ENCODE results near the gene MCOLN1. TPM values are rescaled to one million over a fixed set of nuclear protein-coding genes. Genes with fewer than 3 reads are reported as not detected.

The MCOLN1 gene
- total and polyA plus RNA-seq, 8 donors = 6.9 to 35.4 (median 10.3) TPM

- no peak for TF ChIP-seq CTCF (IDR thresholded peaks at IDR 0.05)
- no peaks in the 10 kb centered on the region for H3K4me1 ChIP-seq
- no peaks in the 10 kb centered on the region for H3K9me3 ChIP-seq
- H3K27me3 ChIP-seq = no peaks in the 10 kb centered on the region
- H3K36me3 ChIP-seq = no peaks in the 10 kb centered on the region
- intact Hi-C loops (cut with DNase I) = no loop called here
- ATAC-seq (peak in 1 of 4 donors; percentile 3), FAIRE-seq (no peak), DNase-seq (no peak)
- H3K27ac ChIP-seq = no peak overlapping the region
- H3K4me3 ChIP-seq = no peak overlapping the region
- WGBS, 2 donors = 55 to 60% methylated on average over 35 to 37 of the region's 37 CpGs
These were observed 39.6 kb upstream of the MCOLN1 start for GRCh38 chr19:7482584-7483439.

- no peaks in the 10 kb centered on the region for H3K4me1 ChIP-seq
- ATAC-seq = no peak
- TF ChIP-seq CTCF (IDR thresholded peaks at IDR 0.05) = no peak
- intact Hi-C loops (cut with DNase I) = no loop called here
- WGBS, 2 donors = 87 to 89% methylated on average over 17 of the region's 17 CpGs
- no peaks in the 10 kb centered on the region for H3K9me3 ChIP-seq
- H3K27ac ChIP-seq = no peak overlapping the region
- H3K4me3 ChIP-seq = no peak overlapping the region
- H3K36me3 ChIP-seq = no peaks in the 10 kb centered on the region
- no peak for DNase-seq
- FAIRE-seq = no peak
- H3K27me3 ChIP-seq = no peaks in the 10 kb centered on the region
These were observed 38.7 kb upstream of the MCOLN1 start for GRCh38 chr19:7483720-7484201.

GRCh38 chr19:7486923-7487322 lies 35.5 kb upstream of the MCOLN1 start:
- no peak for TF ChIP-seq CTCF (IDR thresholded peaks at IDR 0.05)
- no peak for DNase-seq
- Histone ChIP-seq H3K27ac (no peak overlapping the region), H3K4me1 (peaks cover 0 to 8% (median 5%) of the 10 kb centered on the region in 3 donors), H3K4me3 (no peak overlapping the region), H3K9me3 (no peaks in the 10 kb centered on the region), H3K36me3 (no peaks in the 10 kb centered on the region), H3K27me3 (no peaks in the 10 kb centered on the region)
- 79 to 81% methylated on average over 2 of the region's 2 CpGs for WGBS, 2 donors
- FAIRE-seq = no peak
- intact Hi-C loops (cut with DNase I) = no loop called here
- ATAC-seq = no peak

- Histone ChIP-seq H3K4me3 (peak within 1 kb of the TSS; percentile 54 to 74 (median 66)), H3K27ac (peak within 1 kb of the TSS; percentile 75 to 86 (median 83)), H3K9me3 (no peaks in the 10 kb centered on the region), H3K4me1 (peaks cover 0 to 8% (median 6%) of the 10 kb centered on the region in 3 donors), H3K36me3 (no peaks in the 10 kb centered on the region), H3K27me3 (no peaks in the 10 kb centered on the region)
- FAIRE-seq (no peak), ATAC-seq (peak; percentile 96 to 98 (median 97)), DNase-seq (peak; percentile 85 to 97 (median 92))
- 0 to 1% methylated on average over 34 to 49 of the region's 49 CpGs for WGBS, 2 donors
- intact Hi-C loops (cut with DNase I) = no loop called here
- no peak for TF ChIP-seq CTCF (IDR thresholded peaks at IDR 0.05)
These were observed 33.6 kb upstream of the MCOLN1 start, which contains the start of gene PEX11G for GRCh38 chr19:7488736-7489353. Gene PEX11G (minus strand): TSS chr19:7489035. CDS start chr19:7489010, 25 bp downstream.

Measured in pancreas (tissue), 10 donors.